K562 (cell line): ENCODE measurements around the gene SEC14L1. TPM values are rescaled to one million over a fixed set of nuclear protein-coding genes. Genes with fewer than 3 reads are reported as not detected.

ENCODE experiments used
- ATAC-seq: fragments of 200-7000 bp; cut with Tn5 transposase; 3 replicates; pipeline ENCODE4 v1.9.1; 2020; ENCODE audit warnings: moderate library complexity
- BruUV-seq: library from RNA; stranded (reverse); fragments of 400-500 nt; replicated peaks from 2 replicates; lab custom pipeline; 2021; lab: Mats Ljungman, UMichigan
- CTCF ChIA-PET: fragments of 300-600 bp; formaldehyde crosslinking; extraction: SDS; loops from one replicate; lab custom pipeline; 2021; ENCODE audit warnings: low intra/inter-chr PET ratio; lab: Yijun Ruan, JAX
- POLR2A ChIA-PET: fragments of 300-600, 350-650 bp; sonication (Branson Sonifier 250); formaldehyde crosslinking; extraction: SDS; loops from one replicate; lab custom pipeline; 2021; ENCODE audit warnings: antibody characterized with exemption, inconsistent platforms; lab: Yijun Ruan, JAX
- DNase-seq, 4 experiments: peaks; one replicate each; pipeline versions ENCODE4 v3.0.0 to v3.0.0-alpha.2; 2011 to 2018; ENCODE audit warnings: low spot score in 3 of 4, mixed read lengths in 3 of 4; ENCODE audit errors: extremely low read depth in 1 of 4
- FAIRE-seq: peaks from 2 replicates; lab custom pipeline; 2011; peaks lifted over from hg19 to GRCh38; lab: Jason Lieb, UNC
- H2AFZ ChIP-seq: 2 replicates; pipeline ENCODE4 v1.6.0; 2011; ENCODE audit warnings: low read depth, low read length, control low read depth, inconsistent platforms
- H3K27ac ChIP-seq: fragments of 200-600 bp; 3 replicates; pipeline ENCODE4 v1.8.0; 2011; ENCODE audit warnings: low read depth, mild to moderate bottlenecking, control low read depth, inconsistent platforms, low read length, moderate library complexity, mixed read lengths; ENCODE audit errors: extremely low read depth
- H3K27me3 ChIP-seq, 2 experiments: fragments of 300-600 bp in 1 of 2; 2 replicates in 1 of 2; 3 replicates in 1 of 2; pipeline versions ENCODE4 v1.6.0 to v1.8.0; 2011; ENCODE audit warnings: inconsistent platforms in 2 of 2, low read length in 2 of 2, mild to moderate bottlenecking in 1 of 2, mixed read lengths in 1 of 2, moderate library complexity in 1 of 2; ENCODE audit not compliant: control insufficient read depth in 2 of 2, insufficient read depth in 2 of 2
- H3K36me3 ChIP-seq: fragments of 300-600 bp; 3 replicates; pipeline ENCODE4 v1.8.0; 2011; ENCODE audit warnings: mild to moderate bottlenecking, low read length, inconsistent platforms; ENCODE audit not compliant: control insufficient read depth, insufficient read depth
- H3K4me1 ChIP-seq, 2 experiments: fragments of 200-600 bp in 1 of 2; replicated peaks in 1 of 2; 2 replicates in 1 of 2; 3 replicates in 1 of 2; pipeline versions ENCODE4 v1.5.1 to v1.8.0; 2011; ENCODE audit warnings: inconsistent platforms in 2 of 2, low read length in 2 of 2, mild to moderate bottlenecking in 1 of 2, mixed read lengths in 1 of 2, moderate library complexity in 1 of 2; ENCODE audit not compliant: control insufficient read depth in 2 of 2, insufficient read depth in 2 of 2
- H3K4me2 ChIP-seq: 2 replicates; pipeline ENCODE4 v1.6.1; 2011; ENCODE audit warnings: low read length, control low read depth, inconsistent platforms, mixed read lengths; ENCODE audit not compliant: insufficient read depth
- H3K4me3 ChIP-seq: fragments of 200-600 bp; sonication (generic), shearing (Covaris generic); 2 replicates; pipeline ENCODE4 v1.5.1; 2016; ENCODE audit warnings: control low read depth, inconsistent platforms
- H3K79me2 ChIP-seq: fragments of 200-600 bp; 3 replicates; pipeline ENCODE4 v1.8.0; 2011; ENCODE audit warnings: low read length, inconsistent platforms; ENCODE audit not compliant: control insufficient read depth, insufficient read depth
- H3K9ac ChIP-seq, 2 experiments: 2 replicates each; pipeline versions ENCODE4 v1.6.0 to v1.6.1; 2011; ENCODE audit warnings: low read depth in 2 of 2, low read length in 2 of 2, control low read depth in 1 of 2, inconsistent platforms in 1 of 2, mild to moderate bottlenecking in 1 of 2, mixed read lengths in 1 of 2; ENCODE audit not compliant: insufficient read depth in 1 of 2
- H3K9me1 ChIP-seq: one replicate; pipeline ENCODE4 v1.6.0; 2011; ENCODE audit warnings: inconsistent platforms, mild to moderate bottlenecking, low read length, moderate library complexity; ENCODE audit not compliant: control insufficient read depth, insufficient read depth
- H3K9me3 ChIP-seq: replicated peaks from 2 replicates; pipeline ENCODE4 v1.5.1; 2011; ENCODE audit warnings: low read depth, low read length, inconsistent platforms; ENCODE audit not compliant: control insufficient read depth, insufficient read depth
- H4K20me1 ChIP-seq: replicated peaks from 2 replicates; pipeline ENCODE4 v1.6.1; 2011; ENCODE audit warnings: low read length, inconsistent platforms, mixed read lengths; ENCODE audit not compliant: control insufficient read depth, insufficient read depth
- IRF2 ChIP-seq: sonication (generic); formaldehyde crosslinking; IDR thresholded peaks from 2 replicates; pipeline ENCODE4 v1.8.1; 2022; ENCODE audit warnings: mild to moderate bottlenecking, missing genetic modification reagents
- MYNN ChIP-seq, 2 experiments: sonication (generic); formaldehyde crosslinking in 1 of 2; IDR thresholded peaks; 2 replicates each; pipeline versions ENCODE4 v1.5.0 to v1.6.1; 2016 to 2020; ENCODE audit warnings: antibody characterized with exemption in 1 of 2, missing genetic modification reagents in 1 of 2
- RERE ChIP-seq: sonication (generic); formaldehyde crosslinking; IDR thresholded peaks from 2 replicates; pipeline ENCODE4 v1.8.0; 2023; ENCODE audit warnings: missing genetic modification reagents, mild to moderate bottlenecking, borderline replicate concordance
- SIX5 ChIP-seq, 2 experiments: IDR thresholded peaks; 2 replicates each; pipeline ENCODE4 v1.6.1; 2011; ENCODE audit warnings: low read length in 2 of 2, borderline replicate concordance in 1 of 2, low read depth in 1 of 2, mild to moderate bottlenecking in 1 of 2, moderate library complexity in 1 of 2; ENCODE audit not compliant: insufficient read depth in 1 of 2
- ZBTB1 ChIP-seq: sonication (generic); formaldehyde crosslinking; IDR thresholded peaks from 2 replicates; pipeline ENCODE4 v1.8.1; 2023; ENCODE audit warnings: missing genetic modification reagents, low read depth, mild to moderate bottlenecking, borderline replicate concordance
- ZNF311 ChIP-seq: fragments of 250-450 bp; sonication (Bioruptor Pico); IDR thresholded peaks from 2 replicates; pipeline ENCODE4 v1.4.0; 2020; ENCODE audit warnings: mild to moderate bottlenecking, moderate library complexity
- ZNF57 ChIP-seq: fragments of 450-650 bp; formaldehyde crosslinking; IDR thresholded peaks from 2 replicates; pipeline ENCODE4 v1.4.0; 2020; ENCODE audit warnings: mild to moderate bottlenecking, moderate library complexity
- ZNF644 ChIP-seq: fragments of 200-800 bp; sonication (Bioruptor generic); IDR thresholded peaks from 2 replicates; pipeline ENCODE4 v1.6.1; 2016; ENCODE audit warnings: low read depth, missing genetic modification characterization, missing compliant biosample characterization
- WGBS: fragments of 100-300 bp; shearing (Covaris generic); methylation state at CpG from one replicate; pipeline ENCODE4 v1.1.6; 2016; ENCODE audit warnings: low coverage, mixed read lengths; ENCODE audit not compliant: insufficient coverage; ENCODE audit errors: missing lambda C conversion rate; 5-methylcytosine and 5-hydroxymethylcytosine counted together
- in situ Hi-C: fragments of 300-500 bp; cut with MboI; formaldehyde crosslinking; loops from 4 replicates; pipeline ENCODE4 v1.15.0; 2018; ENCODE audit warnings: inconsistent platforms, mixed read lengths
- intact Hi-C: fragments of 100-400 bp; cut with micrococcal nuclease; formaldehyde crosslinking; loops from 2 replicates; pipeline ENCODE4 v1.14.2; 2022
- polyA plus RNA-seq, 8 experiments: library from polyadenylated mRNA; depleted of rRNA in 4 of 8; stranded (reverse) in 5 of 8; unstranded in 3 of 8; fragments of >200 nt; fragmentation: Nextera tagmentation in 2 of 8; fragmentation: Illumina TruSeq in 1 of 8; extraction: Ambion mirVana in 2 of 8; extraction: Trizol in 1 of 8; gene quantifications; 2 replicates each; pipeline versions ENCODE4 v1.2.1 to v1.2.3, GENCODE V29; 2011 to 2014; ENCODE audit warnings: inconsistent platforms in 1 of 8, missing spikeins in 1 of 8
- total RNA-seq, 7 experiments: library from RNA; depleted of rRNA in 6 of 7; stranded (reverse); fragments of >200 nt in 6 of 7; fragmentation: Illumina TruSeq in 2 of 7; extraction: Trizol in 2 of 7; gene quantifications; 2 replicates each; pipeline versions ENCODE4 v1.2.1 to v1.2.3, GENCODE V29; 2011 to 2021; ENCODE audit warnings: low replicate concordance in 1 of 7
- TF ChIP-seq, protein P1 (sequence below): IDR thresholded peaks from 2 replicates; pipeline ENCODE4 v1.6.1; 2016; ENCODE audit warnings: missing genetic modification characterization, missing compliant biosample characterization
- TF ChIP-seq, protein P2 (sequence below), 2 experiments: IDR thresholded peaks; 2 replicates each; pipeline ENCODE4 v1.6.1; 2012; ENCODE audit warnings: improper control_type of control experiment in 2 of 2, low read depth in 2 of 2, low read length in 2 of 2, borderline replicate concordance in 1 of 2

Gene SEC14L1
- total and polyA plus RNA-seq, 9 of the 15 experiments (the other 6 are each of a cell fraction or from before 2014, with no cell fraction given), result 3.1 to 39.7 (median 15.2) TPM

- ChIA-PET CTCF (no interaction called here), POLR2A (interaction anchor here (1.0 to 1.4 kb wide), 2 partner anchors 10 to 190 kb away, joined by 3 to 5 read pairs; no protein-coding TSS in a partner anchor)
- in situ Hi-C loops (no loop called here), intact Hi-C loops (no loop called here)
- no TSS peak for BruUV-seq
- 50% methylated on average over 16 of the region's 23 CpGs for WGBS
- no peak overlapping the region for H3K27ac ChIP-seq
- FAIRE-seq, result no peak
- H3K4me3 ChIP-seq, result no peak overlapping the region
- peak overlapping the region in 1 of 2 experiments; percentile 61; a peak in 1 of 4 replicates for H3K9ac ChIP-seq
- no peaks in the 10 kb centered on the region for H3K9me3 ChIP-seq
- H3K9me1 ChIP-seq, result no peaks in the 10 kb centered on the region
- no peaks in the 10 kb centered on the region for H3K79me2 ChIP-seq
- no peak overlapping the region for H2AFZ ChIP-seq
- no peaks in the 10 kb centered on the region for H3K36me3 ChIP-seq
- no peaks in the 10 kb centered on the region for H3K27me3 ChIP-seq
- H4K20me1 ChIP-seq, result no peaks in the 10 kb centered on the region
- peaks cover 0 to 18% of the 10 kb centered on the region in 2 experiments; a peak in 2 of 5 replicates for H3K4me1 ChIP-seq
- no peak overlapping the region for H3K4me2 ChIP-seq
- no peak for DNase-seq
- no peak; the same call in 2 of the 3 replicates for ATAC-seq
- TF ChIP-seq RERE (CRISPR knock-in tag) (no peak), SIX5 (IDR thresholded peaks at IDR 0.05; ENCODE audit: borderline replicate concordance in 1 of 2, insufficient read depth in 1 of 2, low read depth in 1 of 2, low read length in 2 of 2) (no peak), ZNF644 (tag) (no peak), ZBTB1 (CRISPR knock-in tag) (no peak), ZNF57 (CRISPR knock-in tag) (no peak), ZNF311 (no peak), IRF2 (CRISPR knock-in tag) (no peak), MYNN (IDR thresholded peaks at IDR 0.05) (no peak), MYNN (CRISPR knock-in tag; IDR thresholded peaks at IDR 0.05) (no peak)
- TF ChIP-seq, protein P1, sequence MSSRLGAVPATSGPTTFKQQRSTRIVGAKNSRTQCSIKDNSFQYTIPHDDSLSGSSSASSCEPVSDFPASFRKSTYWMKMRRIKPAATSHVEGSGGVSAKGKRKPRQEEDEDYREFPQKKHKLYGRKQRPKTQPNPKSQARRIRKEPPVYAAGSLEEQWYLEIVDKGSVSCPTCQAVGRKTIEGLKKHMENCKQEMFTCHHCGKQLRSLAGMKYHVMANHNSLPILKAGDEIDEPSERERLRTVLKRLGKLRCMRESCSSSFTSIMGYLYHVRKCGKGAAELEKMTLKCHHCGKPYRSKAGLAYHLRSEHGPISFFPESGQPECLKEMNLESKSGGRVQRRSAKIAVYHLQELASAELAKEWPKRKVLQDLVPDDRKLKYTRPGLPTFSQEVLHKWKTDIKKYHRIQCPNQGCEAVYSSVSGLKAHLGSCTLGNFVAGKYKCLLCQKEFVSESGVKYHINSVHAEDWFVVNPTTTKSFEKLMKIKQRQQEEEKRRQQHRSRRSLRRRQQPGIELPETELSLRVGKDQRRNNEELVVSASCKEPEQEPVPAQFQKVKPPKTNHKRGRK (tag), result no peak
- TF ChIP-seq, protein P2, sequence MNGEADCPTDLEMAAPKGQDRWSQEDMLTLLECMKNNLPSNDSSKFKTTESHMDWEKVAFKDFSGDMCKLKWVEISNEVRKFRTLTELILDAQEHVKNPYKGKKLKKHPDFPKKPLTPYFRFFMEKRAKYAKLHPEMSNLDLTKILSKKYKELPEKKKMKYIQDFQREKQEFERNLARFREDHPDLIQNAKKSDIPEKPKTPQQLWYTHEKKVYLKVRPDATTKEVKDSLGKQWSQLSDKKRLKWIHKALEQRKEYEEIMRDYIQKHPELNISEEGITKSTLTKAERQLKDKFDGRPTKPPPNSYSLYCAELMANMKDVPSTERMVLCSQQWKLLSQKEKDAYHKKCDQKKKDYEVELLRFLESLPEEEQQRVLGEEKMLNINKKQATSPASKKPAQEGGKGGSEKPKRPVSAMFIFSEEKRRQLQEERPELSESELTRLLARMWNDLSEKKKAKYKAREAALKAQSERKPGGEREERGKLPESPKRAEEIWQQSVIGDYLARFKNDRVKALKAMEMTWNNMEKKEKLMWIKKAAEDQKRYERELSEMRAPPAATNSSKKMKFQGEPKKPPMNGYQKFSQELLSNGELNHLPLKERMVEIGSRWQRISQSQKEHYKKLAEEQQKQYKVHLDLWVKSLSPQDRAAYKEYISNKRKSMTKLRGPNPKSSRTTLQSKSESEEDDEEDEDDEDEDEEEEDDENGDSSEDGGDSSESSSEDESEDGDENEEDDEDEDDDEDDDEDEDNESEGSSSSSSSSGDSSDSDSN (IDR thresholded peaks at IDR 0.05; ENCODE audit: borderline replicate concordance in 1 of 2, low read depth in 2 of 2, low read length in 2 of 2), result no peak
Measured at GRCh38 chr17:77227461-77228240, 86.9 kb downstream of the SEC14L1 start.
